Stimulated activated effector memory CD8-positive, alpha-beta T cell treated with anti-CD3 and anti-CD28 coated beads, Interleukin-12 subunit alpha, Interleukin-12 subunit beta, amount 100 ng/mL, for 72 hours (primary cell): Measurements from ENCODE around the gene SETBP1.

ENCODE experiments used
- ATAC-seq: fragments of 150-1000 bp; cut with Tn5 transposase; 2 replicates; pipeline ENCODE4 v1.10.0; 2021
- DNase-seq, 2 donors: peaks; one replicate each; pipeline ENCODE4 v3.0.0; 2021 to 2022; ENCODE audit warnings: low spot score in 2 of 2
- H3K27ac Mint-ChIP-seq: one replicate; pipeline ENCODE4 v1.8.0; 2022; ENCODE audit warnings: mild to moderate bottlenecking, mixed read lengths
- H3K36me3 Mint-ChIP-seq: one replicate; pipeline ENCODE4 v1.8.0; 2022; ENCODE audit warnings: mild to moderate bottlenecking, mixed read lengths
- H3K4me1 Mint-ChIP-seq: one replicate; pipeline ENCODE4 v1.8.0; 2022; ENCODE audit warnings: mixed read lengths
- H3K4me3 Mint-ChIP-seq: one replicate; pipeline ENCODE4 v1.8.0; 2022; ENCODE audit warnings: mild to moderate bottlenecking, mixed read lengths
- H3K9me3 Mint-ChIP-seq: one replicate; pipeline ENCODE4 v1.8.0; 2022; ENCODE audit warnings: mixed read lengths

SETBP1 gene

GRCh38 chr18:44866103-44866502, 185.4 kb downstream of the SETBP1 start:
- peaks cover 4% of the 10 kb centered on the region for H3K36me3 Mint-ChIP-seq
- H3K27ac Mint-ChIP-seq = no peak overlapping the region
- H3K4me3 Mint-ChIP-seq = no peak overlapping the region
- no peak for ATAC-seq
- peaks cover 21% of the 10 kb centered on the region for H3K4me1 Mint-ChIP-seq
- DNase-seq = no peak
- no peaks in the 10 kb centered on the region for H3K9me3 Mint-ChIP-seq

DNA sequence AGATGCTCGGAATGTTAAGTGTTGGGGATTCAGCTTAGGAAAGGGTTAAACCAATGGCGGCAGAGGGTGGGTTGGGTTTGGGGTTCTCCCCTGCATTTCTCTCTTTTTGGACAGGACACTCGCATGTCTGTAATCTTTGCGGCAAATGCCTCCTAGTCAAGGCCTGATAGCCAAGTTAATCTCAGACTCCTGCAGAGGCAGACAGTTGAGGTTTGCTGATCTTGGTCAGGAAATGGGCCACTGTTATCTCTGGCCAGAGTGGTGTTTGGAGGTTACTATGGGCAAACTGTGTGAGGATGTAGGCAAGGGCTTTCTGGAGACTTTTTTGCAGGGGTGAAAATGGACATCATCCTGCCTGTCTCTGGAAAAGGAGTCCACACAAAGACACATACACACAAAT, 188.8 kb downstream of the SETBP1 start:
- DNase-seq (no peak), ATAC-seq (no peak)
- Mint-ChIP-seq H3K4me3 (no peak overlapping the region), H3K36me3 (peaks cover 11% of the 10 kb centered on the region), H3K4me1 (peaks cover 26% of the 10 kb centered on the region), H3K27ac (no peak overlapping the region), H3K9me3 (no peaks in the 10 kb centered on the region)

DNA sequence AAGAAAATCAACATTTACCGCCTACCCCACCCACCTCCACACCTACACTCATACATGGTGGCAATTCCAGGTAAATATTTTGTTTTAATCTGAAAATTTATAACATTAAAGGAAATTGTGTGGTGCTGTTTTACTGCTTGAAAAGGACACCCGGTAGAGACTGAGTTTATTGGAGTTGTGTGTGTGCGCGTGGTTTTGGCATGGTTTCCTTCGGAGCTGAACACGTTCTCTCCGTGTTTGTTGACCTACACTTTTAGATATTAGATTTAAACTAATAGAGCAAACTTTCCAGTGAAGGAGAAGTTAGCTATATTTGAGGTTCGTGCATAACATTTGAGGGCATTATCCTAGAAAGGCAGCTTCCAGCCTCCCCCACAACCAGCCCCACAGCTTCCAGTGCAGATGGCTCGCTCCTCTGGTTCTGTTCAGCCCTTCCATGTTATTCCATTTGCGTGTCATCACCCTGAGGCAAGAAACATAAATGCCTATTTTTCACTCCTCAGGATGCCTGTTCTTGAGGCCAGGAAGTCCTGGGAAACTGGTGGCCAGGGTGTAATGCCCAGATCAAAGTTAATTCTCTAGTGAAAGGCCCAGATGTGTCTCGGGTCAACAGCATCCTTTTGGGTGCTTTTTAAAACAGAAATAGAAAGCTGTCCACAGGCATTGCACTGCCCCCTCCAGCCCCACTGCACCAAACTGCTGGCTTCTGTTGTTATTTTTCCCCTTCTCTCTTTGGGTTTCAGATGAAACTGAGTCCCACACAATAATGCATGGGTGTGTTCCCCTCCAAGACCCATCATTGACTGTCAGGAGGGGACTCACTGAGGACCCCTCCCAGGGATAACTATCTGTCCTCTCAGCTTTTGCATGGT, 190.2 kb downstream of the SETBP1 start:
- DNase-seq (no peak), ATAC-seq (no peak)
- Mint-ChIP-seq H3K36me3 (peaks cover 11% of the 10 kb centered on the region), H3K4me3 (no peak overlapping the region), H3K27ac (peak overlapping the region; percentile 92), H3K9me3 (no peaks in the 10 kb centered on the region), H3K4me1 (peaks cover 18% of the 10 kb centered on the region)

- Mint-ChIP-seq H3K36me3 (peaks cover 11% of the 10 kb centered on the region), H3K9me3 (no peaks in the 10 kb centered on the region), H3K4me1 (peaks cover 14% of the 10 kb centered on the region), H3K4me3 (peak overlapping the region; percentile 22), H3K27ac (peak overlapping the region; percentile 92)
- ATAC-seq (peak; percentile 43), DNase-seq (no peak)
Measured at GRCh38 chr18:44871771-44872170, 191.1 kb downstream of the SETBP1 start.

- Mint-ChIP-seq H3K4me3 (no peak overlapping the region), H3K9me3 (no peaks in the 10 kb centered on the region), H3K4me1 (peaks cover 21% of the 10 kb centered on the region), H3K36me3 (peaks cover 7% of the 10 kb centered on the region), H3K27ac (no peak overlapping the region)
- ATAC-seq (no peak), DNase-seq (no peak)
Measured at GRCh38 chr18:44876024-44876423, 195.3 kb downstream of the SETBP1 start.

- Mint-ChIP-seq H3K36me3 (peaks cover under 1% of the 10 kb centered on the region), H3K27ac (no peak overlapping the region), H3K9me3 (no peaks in the 10 kb centered on the region), H3K4me1 (peaks cover 14% of the 10 kb centered on the region), H3K4me3 (no peak overlapping the region)
- no peak for DNase-seq
- no peak for ATAC-seq
Measured at GRCh38 chr18:44876755-44877154, 196.1 kb downstream of the SETBP1 start.

DNA sequence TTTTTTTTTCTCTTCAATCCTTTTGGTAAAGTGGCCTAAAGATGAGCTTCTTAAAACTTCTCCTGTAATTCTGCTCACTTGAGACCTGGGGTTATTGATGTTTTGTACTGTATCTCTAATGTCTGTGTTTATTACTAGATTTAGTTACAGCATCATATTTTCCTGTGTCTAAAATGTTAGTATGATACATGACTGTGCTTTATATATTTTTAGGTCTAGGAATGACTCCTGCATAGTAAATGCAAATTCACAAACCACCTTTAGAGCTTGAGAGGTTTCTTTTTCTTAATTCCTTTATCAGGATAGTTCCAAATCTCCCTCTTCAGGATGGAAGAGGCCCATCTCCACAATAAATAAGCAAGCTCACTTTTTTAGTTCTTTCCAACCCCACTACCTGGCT, 197.6 kb downstream of the SETBP1 start:
- Mint-ChIP-seq H3K4me1 (peaks cover 10% of the 10 kb centered on the region), H3K9me3 (no peaks in the 10 kb centered on the region), H3K36me3 (no peaks in the 10 kb centered on the region), H3K27ac (no peak overlapping the region), H3K4me3 (no peak overlapping the region)
- ATAC-seq (no peak), DNase-seq (no peak)

DNA sequence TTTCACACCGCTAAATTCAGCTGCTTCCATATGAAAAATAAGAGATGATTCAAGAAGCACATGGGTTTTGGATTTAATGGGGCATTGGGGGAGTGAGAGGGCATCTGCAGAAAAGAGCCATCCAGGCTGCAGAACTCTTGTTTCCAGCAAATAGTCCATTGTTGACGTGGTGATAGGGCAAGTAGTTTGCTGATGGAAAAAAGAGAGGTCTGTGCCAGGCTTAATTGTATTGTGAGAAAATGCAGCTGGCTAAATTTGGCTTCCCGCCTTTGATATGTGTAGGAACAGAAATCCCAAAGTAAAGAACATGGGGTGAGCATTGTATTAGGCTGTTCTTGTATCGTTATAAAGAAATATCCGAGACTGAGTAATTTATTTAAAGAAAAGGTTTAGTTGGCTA, 199.5 kb downstream of the SETBP1 start:
- no peak for DNase-seq
- H3K9me3 Mint-ChIP-seq = no peaks in the 10 kb centered on the region
- ATAC-seq = no peak
- H3K4me3 Mint-ChIP-seq = no peak overlapping the region
- H3K27ac Mint-ChIP-seq = no peak overlapping the region
- peaks cover 10% of the 10 kb centered on the region for H3K4me1 Mint-ChIP-seq
- H3K36me3 Mint-ChIP-seq = no peaks in the 10 kb centered on the region

GRCh38 chr18:44881461-44882162, 200.9 kb downstream of the SETBP1 start:
- no peak for ATAC-seq
- Mint-ChIP-seq H3K4me1 (peaks cover 10% of the 10 kb centered on the region), H3K27ac (no peak overlapping the region), H3K4me3 (no peak overlapping the region), H3K9me3 (no peaks in the 10 kb centered on the region), H3K36me3 (no peaks in the 10 kb centered on the region)
- no peak for DNase-seq

DNA sequence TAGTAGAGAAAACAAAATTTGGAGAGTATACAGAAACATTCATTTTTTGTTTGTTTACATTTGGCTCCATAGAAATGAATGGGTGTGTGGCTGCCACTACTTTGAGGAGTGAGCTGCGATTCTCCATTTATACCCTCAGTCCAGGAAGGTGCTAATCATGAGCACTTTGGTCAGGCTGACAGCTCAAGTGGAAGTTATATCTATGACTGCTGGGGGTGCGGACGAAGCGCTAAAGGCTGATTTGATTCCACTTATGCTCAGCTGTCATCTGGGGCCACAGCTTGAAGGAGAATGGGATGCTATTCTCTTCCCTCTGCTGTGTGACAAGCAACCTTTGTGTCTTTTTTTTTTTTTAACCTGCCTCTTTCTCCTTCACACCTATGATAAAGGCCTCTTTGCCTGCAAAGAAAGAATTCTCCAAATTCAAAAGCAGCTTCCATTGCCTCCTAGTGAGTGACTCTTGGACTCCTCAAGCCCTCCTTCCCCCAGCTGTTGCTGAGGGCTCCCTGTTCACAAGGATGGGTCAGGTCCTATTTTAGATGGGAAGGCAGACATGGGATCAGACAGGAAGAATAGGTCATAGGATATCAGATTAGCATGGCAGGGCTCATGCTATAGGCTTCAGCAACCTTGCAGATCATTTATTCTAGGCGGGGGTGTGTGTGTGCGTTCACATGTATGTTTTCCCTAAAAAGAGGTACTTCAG, 201.6 kb downstream of the SETBP1 start:
- H3K36me3 Mint-ChIP-seq = peaks cover 1% of the 10 kb centered on the region
- ATAC-seq (no peak), DNase-seq (no peak)
- H3K9me3 Mint-ChIP-seq = no peaks in the 10 kb centered on the region
- H3K4me1 Mint-ChIP-seq = peaks cover 16% of the 10 kb centered on the region
- H3K4me3 Mint-ChIP-seq = no peak overlapping the region
- no peak overlapping the region for H3K27ac Mint-ChIP-seq

DNA sequence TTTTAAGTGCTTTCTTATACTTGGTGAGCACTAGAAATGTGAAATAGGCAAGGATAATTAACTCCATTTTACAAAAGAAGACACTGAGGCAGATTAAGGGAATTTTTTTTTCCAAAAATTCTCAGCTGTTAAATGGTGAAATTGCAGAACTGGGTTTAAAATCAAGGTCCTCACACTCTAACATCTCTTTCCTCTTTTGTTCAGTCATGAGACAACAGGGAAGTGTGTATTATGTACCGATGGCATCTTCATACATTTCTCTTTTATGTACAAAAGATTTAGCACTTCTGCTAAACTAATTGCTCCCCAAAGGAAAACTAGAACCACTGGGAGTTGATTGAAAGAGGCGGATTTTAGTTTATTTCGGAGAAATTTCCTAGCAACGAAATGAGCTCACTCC, 203.0 kb downstream of the SETBP1 start:
- ATAC-seq = no peak
- no peak overlapping the region for H3K4me3 Mint-ChIP-seq
- no peak for DNase-seq
- no peaks in the 10 kb centered on the region for H3K9me3 Mint-ChIP-seq
- H3K4me1 Mint-ChIP-seq = peaks cover 21% of the 10 kb centered on the region
- no peak overlapping the region for H3K27ac Mint-ChIP-seq
- H3K36me3 Mint-ChIP-seq = peaks cover 4% of the 10 kb centered on the region

- peaks cover 4% of the 10 kb centered on the region for H3K36me3 Mint-ChIP-seq
- DNase-seq = no peak
- H3K9me3 Mint-ChIP-seq = no peaks in the 10 kb centered on the region
- no peak for ATAC-seq
- H3K27ac Mint-ChIP-seq = no peak overlapping the region
- H3K4me1 Mint-ChIP-seq = peaks cover 25% of the 10 kb centered on the region
- no peak overlapping the region for H3K4me3 Mint-ChIP-seq
Measured at GRCh38 chr18:44884431-44884830, 203.7 kb downstream of the SETBP1 start.

GRCh38 chr18:44885507-44885906, 204.8 kb downstream of the SETBP1 start:
- DNase-seq (no peak), ATAC-seq (no peak)
- Mint-ChIP-seq H3K4me1 (peaks cover 25% of the 10 kb centered on the region), H3K36me3 (peaks cover 4% of the 10 kb centered on the region), H3K4me3 (no peak overlapping the region), H3K9me3 (no peaks in the 10 kb centered on the region), H3K27ac (no peak overlapping the region)

- ATAC-seq (peak; percentile 99), DNase-seq (peak; percentile 22 to 74)
- H3K27ac Mint-ChIP-seq = peak overlapping the region; percentile 96
- H3K4me1 Mint-ChIP-seq = peaks cover 31% of the 10 kb centered on the region
- peaks cover 8% of the 10 kb centered on the region for H3K9me3 Mint-ChIP-seq
- peaks cover 4% of the 10 kb centered on the region for H3K36me3 Mint-ChIP-seq
- H3K4me3 Mint-ChIP-seq = peak overlapping the region; percentile 53
Measured at GRCh38 chr18:44887227-44887631, 206.5 kb downstream of the SETBP1 start.

DNA sequence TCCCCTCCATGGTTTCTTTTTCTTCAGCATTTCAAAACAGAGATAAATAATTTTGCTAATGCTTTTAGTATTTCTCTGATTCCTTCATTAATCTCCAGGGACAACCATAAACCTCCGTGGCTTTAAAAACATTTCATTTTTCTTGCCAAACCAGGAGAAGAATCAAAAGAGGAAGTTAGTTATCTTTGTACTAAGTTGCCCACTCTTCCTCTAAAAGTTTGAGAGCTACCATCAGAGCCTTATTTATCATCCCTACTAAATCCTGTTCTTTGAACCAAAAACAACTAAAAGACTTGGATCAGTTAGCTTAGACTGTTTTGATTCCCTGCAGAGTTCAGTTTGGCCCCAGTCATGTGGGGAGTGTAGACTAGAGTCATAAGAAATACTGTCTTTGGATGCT, 208.4 kb downstream of the SETBP1 start:
- peak overlapping the region; percentile 96 for H3K27ac Mint-ChIP-seq
- H3K4me1 Mint-ChIP-seq = peaks cover 50% of the 10 kb centered on the region
- ATAC-seq (no peak), DNase-seq (no peak)
- H3K36me3 Mint-ChIP-seq = peaks cover 12% of the 10 kb centered on the region
- peaks cover 8% of the 10 kb centered on the region for H3K9me3 Mint-ChIP-seq
- H3K4me3 Mint-ChIP-seq = no peak overlapping the region
